GM12801 (cell line): ENCODE data around the gene GLT8D1.

ENCODE experiments used
- TF ChIP-seq, protein P1 (sequence below): IDR thresholded peaks from one replicate; pipeline ENCODE4 v1.5.1; 2011; ENCODE audit warnings: control low read depth; ENCODE audit not compliant: insufficient read length; ENCODE audit errors: extremely low read depth

Gene GLT8D1

DNA sequence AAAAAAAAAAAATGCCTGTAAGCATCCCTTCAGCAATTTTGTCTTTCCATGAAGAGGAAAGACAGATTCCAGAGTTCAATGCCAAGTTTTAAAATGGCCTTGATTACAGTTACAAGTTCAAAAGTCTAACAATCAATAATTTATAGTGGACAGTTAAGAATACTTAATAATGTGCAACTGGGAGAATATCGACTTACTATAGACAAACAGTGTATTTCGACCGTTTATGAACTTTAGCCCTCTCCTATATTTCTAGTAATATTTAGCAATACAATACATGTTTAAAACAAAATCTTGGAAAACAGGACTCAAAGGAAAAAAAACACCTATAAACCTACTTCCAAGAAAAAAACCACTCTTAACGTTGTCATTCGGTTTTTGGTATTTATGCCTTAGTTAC lies 21.4 kb downstream of the GLT8D1 start:
- TF ChIP-seq, protein P1, sequence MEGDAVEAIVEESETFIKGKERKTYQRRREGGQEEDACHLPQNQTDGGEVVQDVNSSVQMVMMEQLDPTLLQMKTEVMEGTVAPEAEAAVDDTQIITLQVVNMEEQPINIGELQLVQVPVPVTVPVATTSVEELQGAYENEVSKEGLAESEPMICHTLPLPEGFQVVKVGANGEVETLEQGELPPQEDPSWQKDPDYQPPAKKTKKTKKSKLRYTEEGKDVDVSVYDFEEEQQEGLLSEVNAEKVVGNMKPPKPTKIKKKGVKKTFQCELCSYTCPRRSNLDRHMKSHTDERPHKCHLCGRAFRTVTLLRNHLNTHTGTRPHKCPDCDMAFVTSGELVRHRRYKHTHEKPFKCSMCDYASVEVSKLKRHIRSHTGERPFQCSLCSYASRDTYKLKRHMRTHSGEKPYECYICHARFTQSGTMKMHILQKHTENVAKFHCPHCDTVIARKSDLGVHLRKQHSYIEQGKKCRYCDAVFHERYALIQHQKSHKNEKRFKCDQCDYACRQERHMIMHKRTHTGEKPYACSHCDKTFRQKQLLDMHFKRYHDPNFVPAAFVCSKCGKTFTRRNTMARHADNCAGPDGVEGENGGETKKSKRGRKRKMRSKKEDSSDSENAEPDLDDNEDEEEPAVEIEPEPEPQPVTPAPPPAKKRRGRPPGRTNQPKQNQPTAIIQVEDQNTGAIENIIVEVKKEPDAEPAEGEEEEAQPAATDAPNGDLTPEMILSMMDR: no peak

DNA sequence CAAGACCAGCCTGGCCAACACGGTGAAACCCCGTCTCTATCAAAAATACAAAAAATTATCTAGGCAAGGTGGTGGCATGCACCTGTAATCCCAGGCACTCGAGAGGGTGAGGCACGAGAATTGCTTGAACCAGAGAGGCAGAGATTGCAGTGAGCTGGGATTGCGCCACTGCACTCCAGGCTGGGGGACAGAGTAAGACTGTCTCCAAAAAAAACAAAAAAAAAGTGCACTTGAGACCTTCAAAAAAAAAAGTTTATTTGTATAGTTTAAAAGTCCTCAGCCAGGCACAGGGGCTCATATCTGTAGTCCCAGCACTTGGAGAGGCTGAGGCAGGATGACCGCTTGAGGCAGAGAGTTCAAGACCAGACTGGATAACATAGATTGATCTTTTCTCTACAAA lies 22.0 kb downstream of the GLT8D1 start:
- TF ChIP-seq, protein P1: no peak

GRCh38 chr3:52682016-52682415 lies 23.6 kb downstream of the GLT8D1 start:
- TF ChIP-seq, protein P1: no peak

DNA sequence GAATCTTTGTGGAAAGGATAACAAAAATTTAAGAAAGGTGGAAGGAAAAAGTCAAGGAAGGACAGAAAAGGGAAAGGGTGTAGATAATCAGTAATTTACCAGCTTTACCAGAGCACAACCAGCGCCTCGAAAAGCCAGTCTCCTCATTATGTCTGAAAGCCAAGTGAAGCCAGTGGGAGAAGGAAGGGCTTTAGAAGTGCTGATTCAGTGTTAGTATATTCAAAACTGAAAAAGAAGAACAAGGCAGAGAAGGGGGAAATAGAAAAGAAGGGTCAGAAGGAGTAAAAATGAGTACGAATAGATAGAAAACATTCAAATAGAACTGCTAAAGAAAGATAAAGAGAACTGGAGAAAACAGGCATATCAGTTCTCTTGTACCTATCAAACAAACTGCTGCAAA lies 24.0 kb downstream of the GLT8D1 start:
- TF ChIP-seq, protein P1: no peak

GRCh38 chr3:52679811-52680210 lies 25.8 kb downstream of the GLT8D1 start:
- TF ChIP-seq, protein P1: no peak

DNA sequence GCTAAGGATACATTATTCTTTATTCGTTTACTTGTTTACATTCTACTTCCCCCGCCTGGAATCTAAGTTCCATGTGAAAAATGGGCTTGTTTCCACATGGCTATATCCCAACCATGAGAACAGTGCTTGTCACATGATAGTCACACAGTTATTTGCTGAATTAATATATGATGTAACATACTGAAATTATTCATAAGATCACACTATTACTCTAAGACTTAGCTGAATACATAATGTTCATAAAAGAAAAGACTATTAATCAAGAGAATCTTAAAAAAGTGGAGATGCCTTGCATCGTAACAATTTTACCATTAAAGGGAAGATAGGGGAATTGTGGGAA lies 26.4 kb downstream of the GLT8D1 start:
- TF ChIP-seq, protein P1: no peak

- TF ChIP-seq, protein P1: no peak
These were observed 27.1 kb downstream of the GLT8D1 start for GRCh38 chr3:52678265-52679198.
